ENCODE data around the gene FEM1B.

FEM1B gene

DNA sequence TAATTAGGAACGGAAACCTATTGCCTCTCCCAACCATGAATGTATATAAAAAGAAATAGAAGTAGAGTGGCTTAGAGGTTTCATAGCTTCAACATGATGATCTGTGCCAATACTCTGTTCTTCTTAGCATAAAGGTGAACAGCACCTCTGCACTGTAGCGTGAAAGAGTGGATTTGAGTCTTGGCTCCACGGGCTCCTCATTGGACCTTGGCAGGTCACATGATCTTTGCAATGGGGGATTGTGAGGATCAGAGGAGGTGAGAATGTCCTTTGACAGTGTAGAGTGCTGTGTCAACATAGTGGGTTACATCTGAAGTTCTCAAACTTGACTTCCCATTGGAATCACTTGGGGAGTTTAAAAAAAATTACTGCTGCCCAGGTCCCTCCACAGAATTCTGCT lies 51.4 kb downstream of the FEM1B start:
- no peak for DNase-seq

GRCh38 chr15:68330416-68330815 lies 52.9 kb downstream of the FEM1B start:
- DNase-seq, result no peak

GRCh38 chr15:68330901-68331300 lies 53.4 kb downstream of the FEM1B start:
- DNase-seq, result no peak

- no peak for DNase-seq
Observed at GRCh38 chr15:68332266-68332665, 54.7 kb downstream of the FEM1B start.

GRCh38 chr15:68333775-68334470 lies 56.4 kb downstream of the FEM1B start:
- DNase-seq, result no peak

DNA sequence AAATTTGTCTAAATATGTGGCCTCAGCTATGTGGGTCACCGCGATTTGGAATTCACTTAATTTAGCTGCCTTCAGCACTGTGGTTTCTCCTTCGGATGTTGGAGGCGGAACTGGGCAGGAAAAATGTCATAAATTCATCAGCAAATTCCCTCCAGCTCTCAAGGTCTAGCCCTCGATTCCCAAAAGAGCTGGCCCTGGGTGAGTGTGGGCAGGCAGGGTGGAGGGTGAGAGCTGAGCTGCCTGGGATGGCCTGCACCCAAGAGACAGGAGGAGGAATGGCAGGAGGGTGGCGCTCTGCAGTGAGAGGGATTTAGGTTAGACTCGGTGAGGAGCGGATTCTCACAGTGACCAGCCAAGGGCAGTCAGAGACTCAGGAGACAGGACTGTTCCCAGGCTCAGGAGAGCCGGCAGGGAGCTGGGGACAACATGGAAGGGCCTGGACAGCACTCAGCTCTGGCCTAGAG lies 57.1 kb downstream of the FEM1B start:
- DNase-seq, result no peak

DNA sequence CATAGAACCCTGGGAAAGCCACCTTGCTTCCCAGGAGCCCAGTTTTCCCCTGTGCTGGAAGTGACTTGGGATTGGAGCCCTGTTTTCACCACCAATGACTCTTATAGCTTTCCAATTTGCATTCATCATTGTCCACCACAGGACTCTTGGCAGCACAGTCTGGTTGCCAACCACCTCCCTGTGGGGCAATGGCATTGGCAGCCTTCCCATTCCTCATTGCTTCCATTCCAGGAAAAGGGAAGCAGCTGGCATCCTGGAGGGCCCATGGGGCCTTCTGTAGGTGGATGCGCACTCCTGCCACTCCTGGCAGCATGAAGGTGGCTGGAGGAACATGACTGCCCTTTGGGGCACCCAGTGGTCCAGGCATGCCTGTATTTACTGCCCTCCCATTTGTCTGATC lies 57.7 kb downstream of the FEM1B start:
- no peak for DNase-seq

DNA sequence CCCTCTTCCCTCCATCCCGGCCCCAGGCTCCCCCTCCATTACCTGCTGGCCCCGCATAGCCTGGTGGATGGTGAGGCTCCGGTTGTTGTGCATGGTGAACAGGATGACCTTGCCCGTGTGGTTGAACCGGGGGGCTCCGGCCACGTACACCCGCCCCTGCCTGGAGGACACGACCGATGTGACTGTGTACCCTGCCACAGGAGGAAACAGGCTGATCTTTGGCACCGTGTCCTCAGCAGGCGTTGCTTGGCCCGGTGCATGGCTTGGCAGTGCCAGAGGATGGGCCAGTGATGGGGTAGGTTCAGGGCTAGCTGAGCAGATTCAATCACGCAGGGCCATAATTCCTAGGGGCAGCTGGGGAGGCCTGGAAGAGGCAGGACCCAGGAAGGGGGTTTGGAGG lies 58.1 kb downstream of the FEM1B start:
- DNase-seq, result no peak

DNA sequence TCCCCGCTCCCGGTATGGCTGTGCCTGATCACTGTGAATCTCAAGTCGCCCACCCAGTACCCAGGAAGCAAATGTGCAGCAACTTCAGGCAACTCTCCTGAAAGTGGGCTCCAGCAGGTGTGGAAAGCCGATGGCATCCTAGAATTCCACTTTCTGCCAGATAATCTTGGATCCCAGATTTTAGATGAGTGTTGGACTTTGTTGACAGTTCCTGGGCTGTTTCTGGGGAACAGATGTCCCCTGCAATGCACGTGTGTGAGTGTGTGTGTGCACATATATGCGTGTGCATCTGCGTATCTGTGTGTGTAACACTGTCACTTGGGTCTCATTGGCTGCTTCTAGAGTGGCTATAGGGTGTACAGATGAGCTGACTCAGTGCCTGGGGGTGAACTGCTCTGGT lies 59.0 kb downstream of the FEM1B start:
- no peak for DNase-seq

GRCh38 chr15:68337826-68338225 lies 60.3 kb downstream of the FEM1B start:
- DNase-seq, result no peak

DNA sequence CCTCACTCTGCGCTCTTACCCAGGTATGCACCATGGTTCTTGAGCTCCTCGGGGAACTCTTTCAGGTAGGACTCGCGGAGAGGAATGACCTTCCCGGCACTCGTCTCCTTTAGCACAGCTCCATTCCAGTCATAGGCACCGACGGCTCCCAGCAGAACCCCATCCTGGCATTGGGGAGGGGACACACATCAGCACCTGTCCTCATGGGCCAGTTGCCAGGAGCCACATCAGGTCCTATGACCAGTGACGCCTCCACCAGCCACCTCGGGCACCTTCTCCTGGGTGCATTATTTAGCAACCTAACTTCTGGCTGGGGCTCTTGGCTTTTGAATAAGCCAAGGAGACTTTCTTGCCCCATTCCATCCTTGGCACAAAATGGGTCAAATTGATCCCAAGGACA lies 61.9 kb downstream of the FEM1B start:
- no peak for DNase-seq

DNA sequence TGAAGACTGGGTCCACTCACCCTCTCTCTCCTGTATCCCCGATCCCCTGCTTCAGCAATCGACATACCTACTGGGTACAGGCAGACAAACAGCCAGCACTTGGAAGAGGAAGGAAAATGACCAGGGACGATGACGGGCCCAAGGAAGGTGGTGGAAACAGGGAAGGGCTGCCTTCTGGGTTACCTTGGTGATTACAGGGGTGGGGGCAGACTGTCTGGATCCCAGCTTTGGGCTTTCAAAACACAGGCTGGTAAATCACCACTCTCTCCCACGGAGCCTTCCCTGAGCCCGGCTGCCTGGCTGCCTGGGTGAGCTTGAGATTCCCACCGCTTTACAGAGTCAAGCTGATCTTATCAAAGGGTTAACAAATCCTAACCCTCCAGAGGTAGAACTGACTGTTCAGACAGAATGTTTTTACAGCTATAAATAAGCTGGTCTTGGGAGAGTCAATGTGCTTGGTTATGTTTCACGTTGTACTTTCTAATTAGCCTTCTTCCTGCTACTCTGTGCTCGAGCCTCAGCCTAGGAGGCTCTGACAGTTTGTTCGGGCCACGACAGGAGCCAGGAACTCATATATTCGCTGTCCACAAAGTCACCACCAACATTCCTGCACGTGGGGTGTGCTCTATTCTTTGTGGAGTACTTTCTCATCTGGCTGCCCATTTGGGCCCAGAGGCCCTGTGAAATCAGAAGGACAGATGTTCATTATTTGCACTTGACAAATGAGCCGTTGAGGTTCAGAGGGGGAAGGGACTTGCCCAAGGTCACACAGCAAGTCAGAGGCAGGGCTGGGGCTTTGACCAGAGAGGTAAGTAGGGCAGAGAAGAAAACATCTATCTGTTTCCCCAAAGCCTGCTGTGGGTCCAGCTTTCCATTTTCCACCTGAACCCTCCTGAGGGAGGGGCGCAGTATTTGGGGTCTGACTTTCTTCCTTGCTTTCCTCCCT lies 63.5 kb downstream of the FEM1B start:
- no peak for DNase-seq

- DNase-seq, result no peak
Observed at GRCh38 chr15:68341760-68342725, 64.5 kb downstream of the FEM1B start.

DNA sequence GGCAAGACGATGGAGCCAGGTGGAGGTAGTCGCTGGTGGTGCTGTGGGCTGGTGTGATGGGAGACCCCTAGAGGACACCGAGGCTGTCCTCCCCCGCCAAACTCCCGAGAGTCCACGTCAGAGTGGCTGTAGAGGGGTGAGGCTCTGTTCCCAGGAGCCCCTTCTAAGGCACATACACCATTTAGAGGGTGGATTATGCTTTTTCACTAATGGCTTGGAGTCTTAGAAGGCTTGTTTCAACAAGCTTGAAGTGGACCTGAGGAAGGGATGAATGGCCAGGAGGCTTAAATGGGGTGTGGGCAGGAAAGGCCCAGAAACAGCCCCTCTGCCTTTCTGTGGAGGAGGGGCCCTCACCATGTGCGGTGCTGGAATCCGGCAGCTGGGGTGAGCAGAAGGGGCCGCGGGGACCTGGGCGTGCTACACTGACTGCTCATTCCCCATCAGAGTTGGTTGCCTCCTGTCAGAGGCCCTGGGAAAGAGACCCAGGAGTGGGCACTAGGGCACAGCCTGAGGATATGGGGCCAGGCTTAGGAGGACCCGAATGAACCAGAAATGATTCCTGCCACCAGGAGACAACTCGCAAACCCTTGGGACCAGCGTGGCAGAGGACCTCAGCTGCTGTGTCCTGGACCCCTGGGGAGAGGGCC lies 66.2 kb downstream of the FEM1B start:
- DNase-seq, result no peak

- DNase-seq, result no peak
Observed at GRCh38 chr15:68344600-68344999, 67.1 kb downstream of the FEM1B start.
